ENCODE data around the gene PSMG2. TPM values are rescaled to one million over a fixed set of nuclear protein-coding genes. Genes with fewer than 3 reads are reported as not detected.

Gene PSMG2
- polyA plus RNA-seq, 1 donor from 2014 or later: 87.2 TPM

DNA sequence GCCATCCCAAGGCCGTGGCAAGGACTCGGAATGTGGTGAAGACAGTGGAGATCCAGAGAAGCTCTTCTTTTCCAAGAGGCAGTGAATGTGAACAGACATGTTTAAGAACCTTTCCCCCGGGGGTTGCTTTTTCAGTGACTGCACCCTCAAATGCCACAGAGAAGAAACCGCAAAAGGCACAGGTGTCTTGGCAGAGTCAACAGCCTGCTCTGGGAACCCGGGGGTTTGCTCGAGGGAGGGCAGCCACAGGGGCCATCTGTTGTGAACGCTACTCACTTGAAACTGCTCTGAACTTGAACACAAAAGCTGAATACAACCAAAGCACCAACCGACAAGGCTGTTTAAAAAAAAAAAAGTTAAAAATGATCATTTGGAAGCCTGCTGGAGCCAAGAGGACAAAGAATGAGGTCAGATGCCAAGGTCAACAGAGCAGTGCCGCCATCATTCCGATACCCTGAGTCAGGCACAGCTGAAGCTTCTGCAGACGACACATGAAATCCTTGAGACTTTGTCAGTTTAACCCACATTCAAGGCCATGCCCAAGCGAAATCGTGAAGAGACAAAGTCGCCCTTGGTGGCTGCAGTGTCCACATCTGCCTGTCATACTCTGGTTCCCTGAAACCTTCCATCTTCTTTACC lies 47.4 kb downstream of the PSMG2 start:
- H3K9me2 ChIP-seq (ENCODE audit: insufficient read depth, low read length): no peaks in the 10 kb centered on the region
- H3K4me3 ChIP-seq (ENCODE audit: low read length): no peak overlapping the region
- TF ChIP-seq EP300 (conservative IDR thresholded peaks at IDR 0.05; ENCODE audit: poor library complexity, severe bottlenecking) (no peak), POLR2AphosphoS5 (IDR thresholded peaks at IDR 0.05) (no peak), MXI1 (conservative IDR thresholded peaks at IDR 0.05; ENCODE audit: poor library complexity, severe bottlenecking) (no peak), SMC3 (conservative IDR thresholded peaks at IDR 0.05; ENCODE audit: poor library complexity) (no peak), EZH2 (IDR thresholded peaks at IDR 0.05; ENCODE audit: borderline replicate concordance, insufficient read depth, low read length, poor library complexity, severe bottlenecking) (no peak), TAF1 (IDR thresholded peaks at IDR 0.05; ENCODE audit: low read depth) (no peak), CTCF (IDR thresholded peaks at IDR 0.05; ENCODE audit: poor library complexity, severe bottlenecking) (no peak), RAD21 (conservative IDR thresholded peaks at IDR 0.05) (no peak)
- TF ChIP-seq, protein P1, sequence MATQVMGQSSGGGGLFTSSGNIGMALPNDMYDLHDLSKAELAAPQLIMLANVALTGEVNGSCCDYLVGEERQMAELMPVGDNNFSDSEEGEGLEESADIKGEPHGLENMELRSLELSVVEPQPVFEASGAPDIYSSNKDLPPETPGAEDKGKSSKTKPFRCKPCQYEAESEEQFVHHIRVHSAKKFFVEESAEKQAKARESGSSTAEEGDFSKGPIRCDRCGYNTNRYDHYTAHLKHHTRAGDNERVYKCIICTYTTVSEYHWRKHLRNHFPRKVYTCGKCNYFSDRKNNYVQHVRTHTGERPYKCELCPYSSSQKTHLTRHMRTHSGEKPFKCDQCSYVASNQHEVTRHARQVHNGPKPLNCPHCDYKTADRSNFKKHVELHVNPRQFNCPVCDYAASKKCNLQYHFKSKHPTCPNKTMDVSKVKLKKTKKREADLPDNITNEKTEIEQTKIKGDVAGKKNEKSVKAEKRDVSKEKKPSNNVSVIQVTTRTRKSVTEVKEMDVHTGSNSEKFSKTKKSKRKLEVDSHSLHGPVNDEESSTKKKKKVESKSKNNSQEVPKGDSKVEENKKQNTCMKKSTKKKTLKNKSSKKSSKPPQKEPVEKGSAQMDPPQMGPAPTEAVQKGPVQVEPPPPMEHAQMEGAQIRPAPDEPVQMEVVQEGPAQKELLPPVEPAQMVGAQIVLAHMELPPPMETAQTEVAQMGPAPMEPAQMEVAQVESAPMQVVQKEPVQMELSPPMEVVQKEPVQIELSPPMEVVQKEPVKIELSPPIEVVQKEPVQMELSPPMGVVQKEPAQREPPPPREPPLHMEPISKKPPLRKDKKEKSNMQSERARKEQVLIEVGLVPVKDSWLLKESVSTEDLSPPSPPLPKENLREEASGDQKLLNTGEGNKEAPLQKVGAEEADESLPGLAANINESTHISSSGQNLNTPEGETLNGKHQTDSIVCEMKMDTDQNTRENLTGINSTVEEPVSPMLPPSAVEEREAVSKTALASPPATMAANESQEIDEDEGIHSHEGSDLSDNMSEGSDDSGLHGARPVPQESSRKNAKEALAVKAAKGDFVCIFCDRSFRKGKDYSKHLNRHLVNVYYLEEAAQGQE (IDR thresholded peaks at IDR 0.05; ENCODE audit: borderline replicate concordance): no peak
- no peak overlapping the region for H3K4me2 ChIP-seq (ENCODE audit: low read length)
- no peaks in the 10 kb centered on the region for H3K79me2 ChIP-seq (replicated peaks; ENCODE audit: insufficient read depth, low read length)
- no peak overlapping the region for H2AFZ ChIP-seq (ENCODE audit: low read depth, low read length)
- no peaks in the 10 kb centered on the region for H4K20me1 ChIP-seq (ENCODE audit: insufficient read depth)
- no peak overlapping the region for H3K9ac ChIP-seq (ENCODE audit: low read length)
- H3K27ac ChIP-seq (ENCODE audit: low read length): no peak overlapping the region
- H3K36me3 ChIP-seq (ENCODE audit: insufficient read depth, low read length): no peaks in the 10 kb centered on the region
- H3K9me3 ChIP-seq (ENCODE audit: low read length): no peaks in the 10 kb centered on the region
- H3K27me3 ChIP-seq (ENCODE audit: insufficient read depth, low read depth, low read length): no peaks in the 10 kb centered on the region
- no peaks in the 10 kb centered on the region for H3F3A ChIP-seq (ENCODE audit: insufficient read depth, low read length, poor library complexity, severe bottlenecking)

GRCh38 chr18:12750715-12751502 lies 48.1 kb downstream of the PSMG2 start:
- no peaks in the 10 kb centered on the region for H3K9me3 ChIP-seq (ENCODE audit: low read length)
- no peaks in the 10 kb centered on the region for H3F3A ChIP-seq (ENCODE audit: insufficient read depth, low read length, poor library complexity, severe bottlenecking)
- H3K4me3 ChIP-seq (ENCODE audit: low read length): no peak overlapping the region
- H3K27ac ChIP-seq (ENCODE audit: low read length): no peak overlapping the region
- no peaks in the 10 kb centered on the region for H4K20me1 ChIP-seq (ENCODE audit: insufficient read depth)
- H3K9ac ChIP-seq (ENCODE audit: low read length): no peak overlapping the region
- H3K4me2 ChIP-seq (ENCODE audit: low read length): no peak overlapping the region
- H3K27me3 ChIP-seq (ENCODE audit: insufficient read depth, low read depth, low read length): no peaks in the 10 kb centered on the region
- TF ChIP-seq EP300 (conservative IDR thresholded peaks at IDR 0.05; ENCODE audit: poor library complexity, severe bottlenecking) (no peak), EZH2 (IDR thresholded peaks at IDR 0.05; ENCODE audit: borderline replicate concordance, insufficient read depth, low read length, poor library complexity, severe bottlenecking) (no peak), TAF1 (IDR thresholded peaks at IDR 0.05; ENCODE audit: low read depth) (no peak), CTCF (IDR thresholded peaks at IDR 0.05; ENCODE audit: poor library complexity, severe bottlenecking) (no peak), RAD21 (conservative IDR thresholded peaks at IDR 0.05) (no peak)
- TF ChIP-seq, protein P1 (IDR thresholded peaks at IDR 0.05; ENCODE audit: borderline replicate concordance): no peak
- no peak overlapping the region for H2AFZ ChIP-seq (ENCODE audit: low read depth, low read length)
- no peaks in the 10 kb centered on the region for H3K79me2 ChIP-seq (replicated peaks; ENCODE audit: insufficient read depth, low read length)
- H3K9me2 ChIP-seq (ENCODE audit: insufficient read depth, low read length): no peaks in the 10 kb centered on the region
- no peaks in the 10 kb centered on the region for H3K36me3 ChIP-seq (ENCODE audit: insufficient read depth, low read length)

All from neural cell (in vitro differentiated cells).